GM21360 (cell line): ENCODE results near the gene LCAT.
"Not testable (repeated sequence)": the region's sequence is repeated elsewhere in the genome, so short reads cannot be mapped to it uniquely, and the experiment has no call there.

Source experiments
- ATAC-seq: cut with Tn5 transposase; IDR thresholded peaks from one replicate; pipeline ENCODE4 v1.9.1; 2021; ENCODE audit warnings: mild to moderate bottlenecking, moderate library complexity; ENCODE audit not compliant: unreplicated experiment

LCAT gene

DNA sequence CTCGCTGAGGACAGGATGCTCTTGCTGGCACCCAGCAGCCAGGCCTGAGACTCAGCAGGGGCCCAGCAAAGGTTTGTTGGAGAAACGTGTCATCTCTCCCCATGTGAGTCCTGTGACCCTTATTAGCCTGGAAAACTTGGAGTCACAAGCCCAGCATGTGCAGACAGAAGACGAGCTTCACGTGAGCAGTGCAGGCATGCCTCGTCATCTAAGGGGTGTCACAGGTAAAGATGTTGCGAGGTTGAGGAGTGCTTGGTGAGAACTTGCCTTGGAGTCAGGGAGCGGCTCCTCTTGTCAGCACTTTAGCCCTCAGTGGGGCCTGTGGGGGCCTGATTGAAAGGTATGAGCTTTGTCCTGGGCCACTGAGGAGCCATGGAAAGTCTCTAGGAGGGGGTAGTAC, 10.1 kb downstream of the LCAT start:
- no peak for ATAC-seq

- ATAC-seq, result no peak
Observed at GRCh38 chr16:67932462-67932840, 11.5 kb downstream of the LCAT start.

DNA sequence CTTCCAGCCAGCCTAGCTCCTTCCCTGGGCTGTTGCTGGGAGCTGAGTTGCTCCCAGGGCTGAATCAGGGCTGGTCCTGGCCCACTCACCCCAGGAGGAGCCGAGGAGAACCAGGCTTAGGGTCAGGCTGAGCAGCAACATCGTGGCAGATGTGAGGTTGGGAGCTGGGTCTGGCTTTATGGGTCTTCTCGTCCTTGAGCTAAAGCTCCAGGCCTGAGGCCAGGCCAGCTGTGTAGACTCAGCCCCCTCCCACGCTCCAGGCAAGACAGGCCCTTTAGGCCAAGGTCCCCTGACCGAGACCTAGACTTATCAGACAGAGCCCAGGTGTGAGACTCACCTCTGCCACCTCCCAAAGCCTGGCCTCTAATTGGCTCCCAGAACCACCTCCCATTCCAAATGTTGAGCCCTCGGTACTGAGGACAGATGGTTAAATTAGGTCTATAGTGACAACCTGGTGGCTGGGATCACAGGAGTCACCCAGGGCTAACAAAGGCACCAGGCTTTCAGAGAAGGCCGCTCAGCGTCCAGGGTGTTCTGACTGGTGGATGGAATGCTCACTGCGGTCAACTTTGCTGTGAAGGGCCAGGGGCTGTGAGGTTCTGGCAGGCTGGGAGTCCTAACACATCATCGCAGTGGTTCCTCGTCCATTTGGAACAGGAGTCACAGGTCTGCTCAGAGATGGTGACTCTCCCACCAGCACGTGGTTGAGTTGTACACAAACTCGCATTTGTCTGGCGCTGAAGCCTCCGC, 12.0 kb downstream of the LCAT start, which contains the start of gene CTRL:
TSS of gene CTRL (minus strand) at position 151 of the 750 bp plus-strand sequence. CDS start at position 141, 10 bp downstream.
- no peak for ATAC-seq

GRCh38 chr16:67930678-67931211, 13.2 kb downstream of the LCAT start:
- ATAC-seq, result no peak

DNA sequence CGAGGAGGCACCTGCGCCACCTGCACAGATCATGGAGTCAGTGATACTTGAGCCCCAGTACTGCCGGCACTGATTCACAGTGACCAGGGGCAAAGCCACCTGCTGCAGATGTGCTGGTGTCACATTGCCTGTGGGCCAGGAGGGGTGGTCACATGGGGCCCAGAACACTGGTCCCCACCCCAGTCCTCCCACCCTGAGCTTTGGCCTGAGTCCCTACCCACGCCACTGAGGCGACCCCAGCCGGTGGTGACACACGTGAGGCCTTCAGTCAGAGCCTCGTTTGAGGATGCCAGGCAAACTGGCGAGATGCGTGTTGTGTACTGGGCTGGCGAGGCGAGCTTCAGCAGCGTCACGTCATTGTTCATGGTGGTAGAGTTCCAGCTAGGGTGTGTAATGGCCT, 13.7 kb downstream of the LCAT start:
- no peak for ATAC-seq

GRCh38 chr16:67928561-67929364, 15.2 kb downstream of the LCAT start:
- peak; percentile 49 for ATAC-seq

DNA sequence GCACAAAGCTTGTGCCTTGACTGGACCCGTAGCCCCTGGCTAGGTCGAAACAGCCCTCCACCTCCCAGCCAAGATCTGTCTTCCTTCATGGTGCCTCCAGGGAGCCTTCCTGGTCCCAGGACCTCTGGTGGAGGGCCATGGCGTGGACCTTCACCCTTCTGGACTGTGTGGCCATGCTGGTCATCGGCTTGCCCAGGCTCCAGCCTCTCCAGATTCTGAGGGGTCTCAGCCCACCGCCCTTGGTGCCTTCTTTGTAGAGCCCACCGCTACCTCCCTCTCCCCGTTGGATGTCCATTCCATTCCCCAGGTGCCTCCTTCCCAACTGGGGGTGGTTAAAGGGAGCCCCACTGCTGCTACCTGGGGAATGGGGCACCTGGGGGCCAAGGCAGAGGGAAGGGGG, 15.8 kb downstream of the LCAT start:
- no peak for ATAC-seq

- ATAC-seq, result no peak
Observed at GRCh38 chr16:67927131-67927941, 16.6 kb downstream of the LCAT start.

GRCh38 chr16:67926181-67926750, 17.7 kb downstream of the LCAT start:
- no peak for ATAC-seq

DNA sequence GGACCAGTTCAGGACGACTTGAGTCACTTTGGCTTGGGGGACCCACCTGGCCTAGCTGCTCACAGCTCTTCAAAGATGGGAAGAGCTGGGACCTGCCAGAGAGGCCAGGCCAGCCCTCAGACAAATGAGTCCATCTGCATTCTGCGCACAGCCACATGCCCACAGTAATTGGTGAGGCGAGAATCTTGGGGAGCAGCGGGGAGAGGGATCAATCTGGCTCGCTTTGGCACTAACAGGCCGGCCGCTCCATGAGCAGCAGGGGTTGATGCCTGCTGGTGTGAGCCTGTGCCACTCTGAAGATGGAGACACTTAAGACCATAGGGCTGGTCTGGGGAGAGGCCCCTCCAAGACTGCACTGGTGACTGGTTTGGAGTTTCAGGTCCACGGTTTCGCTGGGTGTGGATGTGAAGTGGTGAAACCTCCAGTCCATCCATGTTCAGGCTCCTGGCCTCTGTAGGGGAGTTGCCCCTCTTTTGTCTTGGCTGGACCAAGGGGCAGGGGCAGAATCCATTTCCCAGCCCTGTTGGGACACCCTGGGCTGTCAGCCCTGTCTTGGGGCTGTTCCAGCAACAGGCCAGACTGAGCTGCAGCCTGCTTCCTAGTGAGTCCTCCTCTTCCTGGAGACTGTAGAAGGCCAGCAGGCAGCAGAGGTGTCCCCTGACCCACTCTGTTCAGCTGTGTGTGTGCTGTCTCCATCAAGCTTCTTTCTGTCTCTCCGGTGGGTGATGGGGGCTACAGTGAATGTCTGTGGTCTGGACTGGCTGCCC, 19.6 kb downstream of the LCAT start:
- ATAC-seq, result no peak

DNA sequence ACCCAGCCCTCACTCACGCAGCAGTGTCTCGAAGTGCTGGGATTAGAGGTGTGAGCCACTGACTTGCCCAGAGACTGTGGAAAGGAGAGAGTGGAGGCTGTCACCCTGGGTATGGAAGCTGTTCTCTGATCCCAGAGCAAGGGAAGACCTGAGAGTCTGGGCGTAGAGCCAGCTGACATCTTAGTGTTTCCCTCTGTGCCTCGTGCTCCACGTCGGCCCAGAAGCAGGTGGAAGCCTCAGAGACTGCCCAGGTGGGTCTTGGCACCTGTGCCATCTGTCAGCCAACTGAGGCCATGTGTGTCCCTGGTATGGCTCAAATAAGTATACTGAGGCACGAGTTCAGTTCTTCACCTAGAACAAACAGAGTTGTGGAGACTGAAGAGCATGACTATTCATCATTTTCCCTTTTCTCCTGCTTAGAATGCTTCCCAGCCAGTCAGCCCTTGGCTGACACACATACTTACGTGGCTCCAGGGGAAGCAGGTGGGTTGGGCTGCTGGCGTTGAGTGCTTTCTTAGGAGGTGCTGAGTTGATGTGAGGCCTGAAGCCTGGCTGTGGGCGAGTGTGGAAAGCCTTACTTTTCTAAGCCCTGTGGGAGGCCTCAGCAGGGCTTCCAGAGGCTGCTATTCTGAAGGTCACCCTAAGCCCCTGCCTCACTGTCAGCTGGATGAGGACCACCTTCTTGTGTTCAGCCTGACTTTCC, 20.4 kb downstream of the LCAT start:
- ATAC-seq, result no peak

DNA sequence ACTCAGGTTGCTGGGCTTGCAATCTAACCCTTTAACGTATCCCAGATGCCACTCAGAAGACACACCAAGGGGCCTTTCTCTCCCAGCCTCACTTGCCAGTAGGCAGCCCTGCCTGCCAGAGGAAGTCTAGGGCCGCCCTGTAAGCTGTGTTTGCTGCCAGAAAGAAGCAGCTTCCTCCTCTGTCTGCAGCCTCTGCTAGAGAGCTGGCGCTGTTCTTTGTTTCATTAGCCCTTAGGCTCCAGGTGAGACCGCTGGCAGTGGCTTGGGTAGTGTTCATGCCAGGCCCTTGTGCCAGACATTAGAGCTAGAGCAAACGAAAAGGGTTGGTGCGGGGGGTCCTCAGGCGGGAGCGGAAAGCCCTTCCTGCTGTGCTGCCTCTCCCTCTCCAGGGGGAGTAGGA, 21.2 kb downstream of the LCAT start:
- no peak for ATAC-seq

DNA sequence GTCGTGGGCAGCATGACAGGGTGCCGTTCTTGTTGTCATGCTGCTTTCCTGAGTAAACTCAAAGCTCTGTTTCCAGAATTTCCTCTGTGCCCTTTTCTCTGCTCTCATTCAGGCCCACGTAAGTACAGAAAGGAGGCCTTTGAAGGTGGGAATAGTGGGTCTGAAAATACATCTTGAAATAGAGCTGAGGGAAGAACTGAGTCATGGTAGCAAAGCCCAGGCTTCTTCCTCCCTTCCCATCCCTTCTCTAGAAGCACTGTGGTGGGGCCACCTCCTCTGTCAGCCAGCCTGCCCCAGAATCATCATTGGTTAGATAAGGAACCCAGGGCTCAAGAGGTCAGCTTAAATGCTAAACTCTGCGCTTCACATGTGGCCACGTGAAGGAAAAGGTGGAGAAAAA, 21.7 kb downstream of the LCAT start:
- no peak for ATAC-seq

DNA sequence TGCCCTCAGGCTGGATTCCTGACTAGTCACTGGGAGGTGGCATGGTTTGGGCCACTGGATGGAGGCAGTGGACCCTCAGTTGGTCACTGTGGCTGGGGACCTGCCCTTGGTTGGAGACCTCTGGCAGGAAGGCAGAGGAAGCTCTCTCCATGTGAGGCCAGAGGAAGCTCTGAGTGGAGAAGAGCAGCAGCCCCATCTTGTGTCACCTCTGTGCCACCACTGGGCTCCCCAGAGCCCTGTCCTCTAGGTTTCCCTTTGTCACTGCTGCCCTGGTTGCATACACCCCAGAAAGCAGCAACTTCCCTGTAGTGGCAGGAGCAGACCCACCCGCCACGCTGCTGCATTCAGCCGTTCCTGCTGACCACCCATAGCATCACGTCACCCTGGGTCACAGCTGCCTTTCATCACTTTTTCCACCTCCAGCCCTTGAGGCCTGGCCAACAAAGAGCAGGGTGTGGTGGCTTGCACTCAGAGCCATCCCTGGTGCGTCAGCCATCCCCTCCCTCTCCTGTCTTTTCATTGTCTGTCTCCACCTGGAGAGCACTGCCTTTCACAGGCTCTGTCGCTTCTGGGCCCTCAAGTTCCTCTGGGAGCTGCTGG, 24.2 kb downstream of the LCAT start:
- ATAC-seq, result no peak

GRCh38 chr16:67917852-67918236, 26.1 kb downstream of the LCAT start:
- ATAC-seq, result no peak

DNA sequence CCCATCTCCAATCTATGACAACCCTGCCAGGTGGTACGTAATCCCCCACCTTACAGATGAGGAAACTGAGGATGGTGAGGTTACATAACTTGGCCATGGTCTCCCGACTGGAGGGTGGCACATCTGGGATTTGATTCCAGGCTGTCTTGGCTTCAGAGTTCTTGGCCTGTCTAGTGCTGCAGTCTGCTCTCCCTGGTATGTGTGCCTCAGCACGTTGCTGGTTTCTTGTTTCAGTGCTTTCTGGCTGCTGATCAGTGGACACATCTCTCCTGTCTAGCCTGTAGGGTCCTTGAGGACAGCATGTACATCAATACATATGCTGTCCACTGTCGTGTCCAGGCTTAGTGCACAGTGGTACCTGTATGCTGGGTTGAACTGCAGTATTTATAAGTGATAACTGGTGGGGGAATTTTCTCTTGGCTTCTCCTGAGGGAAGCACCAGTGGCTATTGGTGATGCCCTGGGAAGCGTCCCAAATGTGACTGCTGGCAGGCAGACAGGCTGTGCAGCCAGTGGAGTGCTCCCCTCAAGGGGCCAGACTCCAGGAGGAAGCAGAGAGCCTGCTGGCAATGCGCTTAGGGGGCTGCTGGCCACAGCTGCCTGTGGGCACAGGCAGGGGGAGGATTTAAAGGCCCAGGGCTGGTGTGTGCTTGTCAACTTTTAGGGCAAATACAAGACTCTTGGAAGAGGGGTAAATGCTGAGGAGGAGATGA, 26.6 kb downstream of the LCAT start:
- ATAC-seq, result no peak

- ATAC-seq, result no peak
Observed at GRCh38 chr16:67915831-67916723, 27.8 kb downstream of the LCAT start.

DNA sequence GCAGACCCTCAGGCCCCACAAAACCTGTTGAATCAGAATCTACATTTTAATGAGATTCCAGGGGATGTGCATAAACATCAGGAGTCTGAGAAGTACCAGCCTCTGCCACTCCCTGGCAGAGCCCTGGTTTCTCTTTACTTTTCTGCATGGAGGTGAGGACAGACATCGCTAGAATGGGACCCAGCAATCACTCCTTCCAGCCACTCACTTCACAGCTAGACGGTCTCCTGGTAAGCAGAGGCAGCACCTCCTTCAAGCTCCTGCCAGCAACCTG, 28.5 kb downstream of the LCAT start:
- ATAC-seq, result not testable (repeated sequence)
